CD4-positive, alpha-beta T cell (primary cell): ENCODE data around the gene TSBP1. TPM values are rescaled to one million over a fixed set of nuclear protein-coding genes. Genes with fewer than 3 reads are reported as not detected.

Source experiments
- ATAC-seq: fragments of 200-7000 bp; cut with Tn5 transposase; one replicate; pipeline ENCODE4 v1.10.0; 2022; ENCODE audit warnings: mild to moderate bottlenecking; ENCODE audit not compliant: poor library complexity
- CTCF ChIA-PET: fragments of 350-600 bp; sonication (Branson Sonifier 250); formaldehyde crosslinking; loops from one replicate; lab custom pipeline; 2021; ENCODE audit warnings: antibody characterized with exemption, inconsistent platforms; lab: Charles Lee
- POLR2A ChIA-PET: fragments of 350-600 bp; sonication (Branson Sonifier 250); formaldehyde crosslinking; loops from one replicate; lab custom pipeline; 2021; ENCODE audit warnings: antibody characterized with exemption, inconsistent platforms; lab: Charles Lee
- DNase-seq, 14 experiments: peaks; one replicate each; pipeline ENCODE4 v3.0.0-alpha.2; 2013 to 2020; ENCODE audit warnings: mixed read lengths in 2 of 14
- H3K27ac ChIP-seq, 2 donors: one replicate each; pipeline versions ENCODE4 v1.5.1 to v1.7.0; 2013; ENCODE audit warnings: low read length in 2 of 2, low read depth in 1 of 2, mild to moderate bottlenecking in 1 of 2
- H3K27me3 ChIP-seq, 2 experiments: 1 replicate in 1 of 2; 2 replicates in 1 of 2; pipeline versions ENCODE4 v1.6.1 to v1.7.0; 2013; ENCODE audit warnings: low read length in 2 of 2, control low read depth in 1 of 2, mild to moderate bottlenecking in 1 of 2, moderate library complexity in 1 of 2; ENCODE audit not compliant: insufficient read depth in 2 of 2, control insufficient read depth in 1 of 2
- H3K36me3 ChIP-seq: one replicate; pipeline ENCODE4 v1.6.1; 2013; ENCODE audit warnings: low read length, control low read depth; ENCODE audit not compliant: insufficient read depth
- H3K4me1 ChIP-seq: one replicate; pipeline ENCODE4 v1.6.1; 2013; ENCODE audit warnings: low read length, control low read depth; ENCODE audit not compliant: insufficient read depth
- H3K4me3 ChIP-seq: one replicate; pipeline ENCODE4 v1.5.1; 2013; ENCODE audit warnings: mild to moderate bottlenecking, low read length, moderate library complexity
- H3K9me3 ChIP-seq, 2 experiments: 1 replicate in 1 of 2; 2 replicates in 1 of 2; pipeline versions ENCODE4 v1.6.1 to v1.7.0; 2013; ENCODE audit warnings: low read length in 2 of 2, mild to moderate bottlenecking in 2 of 2, control low read depth in 1 of 2, moderate library complexity in 1 of 2; ENCODE audit not compliant: control insufficient read depth in 1 of 2, insufficient read depth in 1 of 2
- H3K27ac Mint-ChIP-seq: one replicate; pipeline ENCODE4 v1.8.0; 2020; ENCODE audit warnings: mixed read lengths
- H3K27me3 Mint-ChIP-seq: one replicate; pipeline ENCODE4 v1.8.0; 2021; ENCODE audit warnings: mixed read lengths
- H3K36me3 Mint-ChIP-seq: one replicate; pipeline ENCODE4 v1.8.0; 2021; ENCODE audit warnings: low read depth, mixed read lengths
- H3K4me1 Mint-ChIP-seq: one replicate; pipeline ENCODE4 v1.8.0; 2021; ENCODE audit warnings: low read depth, mixed read lengths
- H3K4me3 Mint-ChIP-seq: one replicate; pipeline ENCODE4 v1.8.0; 2020; ENCODE audit warnings: mild to moderate bottlenecking, mixed read lengths
- H3K9me3 Mint-ChIP-seq: one replicate; pipeline ENCODE4 v1.8.0; 2020; ENCODE audit warnings: mixed read lengths
- CTCF ChIP-seq: fragments of 200-600 bp; IDR thresholded peaks from one replicate; pipeline ENCODE4 v1.8.0; 2022; ENCODE audit warnings: antibody characterized with exemption, mild to moderate bottlenecking
- intact Hi-C, 2 experiments: fragments of 100-400 bp; cut with DNase I in 1 of 2; cut with micrococcal nuclease in 1 of 2; formaldehyde crosslinking; loops; one replicate each; pipeline versions ENCODE4 v1.15.1 to v1.9.0; 2023 to 2025; cut with DNase I, micrococcal nuclease
- total RNA-seq, 174 experiments: library from RNA in 2 of 174; stranded (reverse) in 2 of 174; gene quantifications; one replicate each; pipeline ENCODE4 v1.2.3 and lab custom pipeline; 2021 to 2026

TSBP1 gene
- total RNA-seq, 2 experiments from 2014 or later = not detected

DNA sequence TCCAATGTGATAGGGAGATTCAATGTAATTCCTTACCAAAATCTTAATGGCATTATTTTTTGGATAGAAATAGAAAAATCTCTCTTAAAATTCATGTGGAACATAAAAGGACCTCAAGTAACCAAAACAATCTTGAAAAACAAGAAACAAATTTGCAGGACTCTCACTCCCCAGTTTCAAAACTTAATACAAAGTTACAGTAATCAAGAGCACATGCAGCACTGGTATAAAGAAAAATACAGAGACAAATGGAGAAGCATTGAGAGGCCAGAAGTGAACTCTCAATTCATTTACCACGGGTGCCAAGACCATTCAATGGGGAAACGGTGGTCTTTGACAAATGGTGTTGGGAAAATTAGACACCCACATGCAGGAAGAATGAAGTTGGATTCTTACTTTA is 7.8 kb upstream of the TSBP1 start:
- Histone ChIP-seq H3K9me3 (no peaks in the 10 kb centered on the region), H3K4me3 (no peak overlapping the region), H3K4me1 (no peaks in the 10 kb centered on the region), H3K36me3 (no peaks in the 10 kb centered on the region), H3K27me3 (peaks cover 1 to 2% of the 10 kb centered on the region in 2 experiments), H3K27ac (no peak overlapping the region)
- intact Hi-C loops = no loop called here
- ATAC-seq (no peak), DNase-seq (no peak)
- ChIA-PET POLR2A (no interaction called here), CTCF (no interaction called here)
- H3K9me3 Mint-ChIP-seq = no peaks in the 10 kb centered on the region
- peaks cover 28% of the 10 kb centered on the region for H3K27me3 Mint-ChIP-seq
- no peaks in the 10 kb centered on the region for H3K36me3 Mint-ChIP-seq
- TF ChIP-seq CTCF = no peak
- H3K27ac Mint-ChIP-seq = no peak overlapping the region
- H3K4me1 Mint-ChIP-seq = no peaks in the 10 kb centered on the region
- no peak overlapping the region for H3K4me3 Mint-ChIP-seq

DNA sequence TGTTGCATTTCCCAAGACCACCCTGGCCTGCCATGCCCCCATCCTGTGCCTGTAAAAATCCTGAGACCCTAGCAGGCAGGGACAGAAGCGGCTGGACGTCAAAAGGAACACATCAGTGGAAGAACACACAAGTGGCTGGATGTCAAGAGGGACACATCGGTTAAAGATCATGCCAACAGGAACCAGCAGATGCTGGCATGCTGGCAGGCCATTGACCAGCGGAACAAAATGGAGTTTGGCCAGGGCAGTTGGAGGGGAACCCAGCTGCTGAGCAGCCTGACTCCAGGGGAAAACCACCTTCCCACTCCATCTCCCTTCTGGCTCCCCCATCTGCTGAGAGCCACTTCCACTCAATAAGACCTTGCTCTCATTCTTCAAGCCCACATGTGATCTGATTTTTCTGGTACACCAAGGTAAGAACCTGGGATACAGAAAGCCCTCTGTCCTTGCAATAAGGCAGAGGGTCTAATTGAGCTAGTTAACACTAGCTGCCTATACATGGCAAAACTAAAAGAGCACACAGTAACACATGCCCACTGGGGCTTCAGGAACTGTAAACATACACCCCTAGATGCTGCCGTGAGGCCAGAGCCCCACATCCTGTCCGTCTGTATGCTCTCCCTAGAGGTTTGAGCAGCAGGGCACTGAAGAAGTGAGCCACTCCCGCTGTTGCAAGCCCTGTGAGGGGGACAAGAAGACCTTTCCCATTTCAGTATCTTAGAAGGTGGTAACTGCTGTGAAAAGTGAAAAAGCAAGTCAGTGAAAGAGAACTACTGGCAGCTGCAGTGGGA is 4.2 kb upstream of the TSBP1 start:
- peaks cover 45% of the 10 kb centered on the region for H3K27me3 Mint-ChIP-seq
- ATAC-seq = no peak
- Histone ChIP-seq H3K27ac (no peak overlapping the region), H3K36me3 (no peaks in the 10 kb centered on the region), H3K9me3 (no peaks in the 10 kb centered on the region), H3K27me3 (peaks cover 2 to 16% of the 10 kb centered on the region in 2 experiments), H3K4me3 (no peak overlapping the region), H3K4me1 (no peaks in the 10 kb centered on the region)
- CTCF ChIA-PET = no interaction called here
- no peak for TF ChIP-seq CTCF
- no peaks in the 10 kb centered on the region for H3K4me1 Mint-ChIP-seq
- H3K27ac Mint-ChIP-seq = no peak overlapping the region
- no peaks in the 10 kb centered on the region for H3K36me3 Mint-ChIP-seq
- POLR2A ChIA-PET = no interaction called here
- intact Hi-C loops = no loop called here
- no peaks in the 10 kb centered on the region for H3K9me3 Mint-ChIP-seq
- H3K4me3 Mint-ChIP-seq = no peak overlapping the region
- DNase-seq = no peak

DNA sequence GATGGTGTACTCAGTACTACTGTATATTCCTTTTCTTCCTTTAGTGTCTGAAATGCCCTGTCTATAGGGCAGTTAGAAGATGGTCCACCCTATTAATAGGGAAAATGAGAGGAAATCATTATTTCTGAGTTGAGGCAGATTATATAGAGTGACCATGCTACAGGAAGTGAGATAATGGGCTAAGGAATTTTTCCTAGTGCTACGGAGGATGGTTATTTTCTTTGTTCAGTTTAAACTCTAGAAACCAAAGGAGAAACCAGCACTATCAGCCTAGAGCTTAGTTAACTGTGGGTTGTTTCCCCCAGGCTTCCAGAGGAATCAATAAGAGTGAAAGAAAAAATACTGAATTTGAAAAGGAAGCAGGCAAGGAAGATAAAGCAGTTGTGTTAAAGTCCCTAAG is 474 bp downstream of the TSBP1 start:
- H3K4me1 ChIP-seq = no peaks in the 10 kb centered on the region
- no peaks in the 10 kb centered on the region for H3K4me1 Mint-ChIP-seq
- H3K27ac Mint-ChIP-seq = no peak overlapping the region
- H3K27me3 Mint-ChIP-seq = peaks cover 56% of the 10 kb centered on the region
- no peak for TF ChIP-seq CTCF
- no peak overlapping the region for H3K4me3 Mint-ChIP-seq
- no peaks in the 10 kb centered on the region for H3K36me3 Mint-ChIP-seq
- no peaks in the 10 kb centered on the region for H3K9me3 Mint-ChIP-seq
- H3K27ac ChIP-seq = no peak overlapping the region
- H3K27me3 ChIP-seq = peaks cover 0 to 35% of the 10 kb centered on the region in 2 experiments
- POLR2A ChIA-PET = no interaction called here
- no peak overlapping the region for H3K4me3 ChIP-seq
- no peak for ATAC-seq
- intact Hi-C loops = no loop called here
- H3K9me3 ChIP-seq = no peaks in the 10 kb centered on the region
- CTCF ChIA-PET = no interaction called here
- no peaks in the 10 kb centered on the region for H3K36me3 ChIP-seq
- no peak for DNase-seq
